Mesenteric fat pad (tissue), 1 donor: ENCODE results near the gene NRF1. TPM values are rescaled to one million over a fixed set of nuclear protein-coding genes. Genes with fewer than 3 reads are reported as not detected.
"Not testable (repeated sequence)": the region's sequence is repeated elsewhere in the genome, so short reads cannot be mapped to it uniquely, and the experiment has no call there.

Experiments used
- DNase-seq: peaks from one replicate; pipeline ENCODE4 v3.0.0-alpha.2; 2020; ENCODE audit warnings: low spot score
- total RNA-seq: library from RNA; stranded (reverse); fragmentation: NEBNext Ultra II Directional; extraction: Animal tissue kit (Norgen Biotek cat#: 25700); gene quantifications from one replicate; pipeline ENCODE4 v1.2.1, GENCODE V29; 2021
- donor health status: DM: yes; HTN: yes; CAD: no.

NRF1 gene
- total RNA-seq, 1 donor from 2014 or later = 16.2 TPM

GRCh38 chr7:129646369-129647021 is 35.0 kb downstream of the NRF1 start:
- no peak for DNase-seq

GRCh38 chr7:129649128-129649690 is 37.7 kb downstream of the NRF1 start:
- DNase-seq = no peak

GRCh38 chr7:129650056-129650758 is 38.7 kb downstream of the NRF1 start:
- no peak for DNase-seq

- no peak for DNase-seq
These were observed 41.4 kb downstream of the NRF1 start for GRCh38 chr7:129652914-129653313.

- no peak for DNase-seq
These were observed 44.3 kb downstream of the NRF1 start for GRCh38 chr7:129655811-129656210.

- no peak for DNase-seq
These were observed 45.8 kb downstream of the NRF1 start for GRCh38 chr7:129657363-129657762.

GRCh38 chr7:129659907-129660306 is 48.4 kb downstream of the NRF1 start:
- DNase-seq = not testable (repeated sequence)

- DNase-seq = no peak
These were observed 50.2 kb downstream of the NRF1 start for GRCh38 chr7:129661645-129662182.

GRCh38 chr7:129663240-129663639 is 51.7 kb downstream of the NRF1 start:
- DNase-seq = not testable (repeated sequence)

GRCh38 chr7:129664029-129665012 is 52.8 kb downstream of the NRF1 start:
- no peak for DNase-seq

GRCh38 chr7:129665013-129665401 is 53.5 kb downstream of the NRF1 start:
- no peak for DNase-seq

- DNase-seq = no peak
These were observed 55.6 kb downstream of the NRF1 start for GRCh38 chr7:129667116-129667515.

- DNase-seq = no peak
These were observed 56.0 kb downstream of the NRF1 start for GRCh38 chr7:129667551-129667950.

GRCh38 chr7:129669901-129670300 is 58.4 kb downstream of the NRF1 start:
- DNase-seq = no peak

GRCh38 chr7:129670656-129671055 is 59.1 kb downstream of the NRF1 start:
- DNase-seq = no peak

GRCh38 chr7:129671266-129671665 is 59.7 kb downstream of the NRF1 start:
- DNase-seq = no peak

- not testable (repeated sequence) for DNase-seq
These were observed 63.0 kb downstream of the NRF1 start for GRCh38 chr7:129674475-129674874.

- DNase-seq = no peak
These were observed 64.0 kb downstream of the NRF1 start for GRCh38 chr7:129675521-129675920.

GRCh38 chr7:129676017-129676897 is 64.7 kb downstream of the NRF1 start:
- no peak for DNase-seq

GRCh38 chr7:129677796-129678195 is 66.3 kb downstream of the NRF1 start:
- DNase-seq = no peak
